IgD-negative memory B cell (primary cell): ENCODE data around the gene PCED1A. TPM values are rescaled to one million over a fixed set of nuclear protein-coding genes. Genes with fewer than 3 reads are reported as not detected.

ENCODE experiments used
- H3K27ac Mint-ChIP-seq, 3 donors: one replicate each; pipeline ENCODE4 v1.8.0; 2020 to 2022; ENCODE audit warnings: mild to moderate bottlenecking in 3 of 3, mixed read lengths in 3 of 3, moderate library complexity in 1 of 3
- H3K27me3 Mint-ChIP-seq: one replicate; pipeline ENCODE4 v1.8.0; 2021; ENCODE audit warnings: mixed read lengths
- H3K36me3 Mint-ChIP-seq: one replicate; pipeline ENCODE4 v1.8.0; 2020; ENCODE audit warnings: mild to moderate bottlenecking, mixed read lengths
- H3K4me1 Mint-ChIP-seq, 3 donors: one replicate each; pipeline ENCODE4 v1.8.0; 2020 to 2022; ENCODE audit warnings: mixed read lengths in 3 of 3, mild to moderate bottlenecking in 1 of 3
- H3K4me3 Mint-ChIP-seq, 4 donors: one replicate each; pipeline ENCODE4 v1.8.0; 2020 to 2022; ENCODE audit warnings: mild to moderate bottlenecking in 4 of 4, mixed read lengths in 4 of 4, moderate library complexity in 3 of 4
- H3K9me3 Mint-ChIP-seq, 3 donors: one replicate each; pipeline ENCODE4 v1.8.0; 2020 to 2021; ENCODE audit warnings: mixed read lengths in 3 of 3, mild to moderate bottlenecking in 1 of 3
- polyA plus RNA-seq: library from polyadenylated mRNA; unstranded; fragments of 300-500 nt; fragmentation: Illumina TruSeq; gene quantifications from one replicate; pipeline ENCODE4 v1.2.3, GENCODE V29; 2021

PCED1A gene
- polyA plus RNA-seq, 1 donor from 2014 or later = 18.2 TPM

DNA sequence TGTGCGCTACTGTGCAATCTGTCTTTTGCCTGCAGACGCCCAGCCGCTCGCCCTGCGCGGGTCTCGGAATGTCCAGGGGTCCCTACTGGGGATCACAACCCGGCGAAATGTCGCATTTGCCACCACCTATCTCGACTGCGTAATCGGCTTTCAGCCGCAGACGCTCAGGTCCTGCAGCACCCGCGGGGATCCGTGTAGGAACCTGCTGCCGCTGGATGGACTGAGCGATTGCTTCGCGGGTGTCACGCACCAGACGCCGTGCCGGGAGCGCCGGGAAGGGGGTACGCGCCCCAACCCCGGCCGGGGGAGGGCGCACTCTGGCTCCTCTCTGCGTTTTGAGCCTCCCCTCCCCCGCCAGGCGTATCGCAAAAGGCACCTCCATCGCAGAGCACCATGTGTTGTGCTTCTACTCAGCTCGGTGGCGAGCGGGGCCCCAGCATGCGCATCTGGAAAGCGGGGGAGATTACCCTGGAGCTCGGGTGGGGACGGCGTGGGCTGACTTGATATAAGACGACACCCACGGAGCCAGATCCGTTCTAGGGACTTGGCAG, 32.1 kb upstream of the PCED1A start:
- H3K27me3 Mint-ChIP-seq = peaks cover 8% of the 10 kb centered on the region
- H3K27ac Mint-ChIP-seq = peak overlapping the region; percentile 82 to 97 (median 92)
- H3K4me3 Mint-ChIP-seq = peak overlapping the region; percentile 89 to 97 (median 94)
- H3K36me3 Mint-ChIP-seq = no peaks in the 10 kb centered on the region
- H3K9me3 Mint-ChIP-seq = no peaks in the 10 kb centered on the region
- H3K4me1 Mint-ChIP-seq = peaks cover 14 to 32% (median 30%) of the 10 kb centered on the region in 3 donors

DNA sequence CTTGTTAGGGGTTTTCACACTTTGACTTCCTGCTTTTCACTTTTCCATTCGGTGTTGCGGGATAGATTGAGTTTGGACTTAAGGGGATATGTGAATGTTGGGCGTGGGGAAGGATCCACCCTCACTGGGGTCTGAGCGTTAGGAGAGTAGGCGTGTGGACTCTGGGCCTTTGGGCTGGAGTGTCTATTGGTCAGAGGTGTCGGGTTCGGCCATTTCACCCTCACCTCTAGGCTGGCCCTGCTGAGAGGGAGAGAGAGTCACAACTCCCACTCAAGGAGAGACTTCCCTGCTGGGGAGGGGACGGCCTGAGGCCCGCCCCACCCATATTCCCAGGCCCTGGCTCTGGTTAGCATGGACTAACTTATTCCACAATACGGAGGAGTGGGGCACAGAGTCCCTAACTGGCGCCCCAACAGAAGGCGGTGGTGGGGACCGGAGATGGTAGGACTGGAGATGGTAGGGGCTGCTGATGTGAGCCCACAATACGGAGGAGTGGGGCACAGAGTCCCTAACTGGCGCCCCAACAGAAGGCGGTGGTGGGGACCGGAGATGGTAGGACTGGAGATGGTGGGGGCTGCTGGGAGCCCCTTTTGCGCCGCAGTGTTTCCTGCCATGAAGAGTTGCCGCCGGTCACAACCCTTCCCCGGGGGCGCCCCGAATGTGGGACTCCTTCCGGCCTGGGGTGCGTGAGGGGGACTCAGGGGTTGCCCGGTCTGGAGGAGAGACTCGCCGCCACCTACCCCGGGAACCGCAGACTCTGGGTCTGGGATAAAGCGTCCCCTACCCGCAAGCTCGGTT, 31.4 kb upstream of the PCED1A start:
- Mint-ChIP-seq H3K9me3 (no peaks in the 10 kb centered on the region), H3K4me3 (peak overlapping the region; percentile 89 to 97 (median 94)), H3K36me3 (no peaks in the 10 kb centered on the region), H3K27me3 (peaks cover 8% of the 10 kb centered on the region), H3K27ac (peak overlapping the region in 2 of 3 donors; percentile 82 to 97), H3K4me1 (peaks cover 14 to 32% (median 29%) of the 10 kb centered on the region in 3 donors)

- Mint-ChIP-seq H3K27me3 (peaks cover 8% of the 10 kb centered on the region), H3K4me1 (peaks cover 10 to 25% (median 21%) of the 10 kb centered on the region in 3 donors), H3K27ac (no peak overlapping the region), H3K36me3 (no peaks in the 10 kb centered on the region), H3K9me3 (no peaks in the 10 kb centered on the region), H3K4me3 (peak overlapping the region in 2 of 4 donors; percentile 52 to 94)
These were observed 30.6 kb upstream of the PCED1A start for GRCh38 chr20:2871111-2871465.

GRCh38 chr20:2869381-2869780, 28.9 kb upstream of the PCED1A start:
- peaks cover 2 to 12% (median 5%) of the 10 kb centered on the region in 3 donors for H3K4me1 Mint-ChIP-seq
- no peaks in the 10 kb centered on the region for H3K9me3 Mint-ChIP-seq
- peaks cover 2% of the 10 kb centered on the region for H3K36me3 Mint-ChIP-seq
- H3K27me3 Mint-ChIP-seq = peaks cover 8% of the 10 kb centered on the region
- H3K27ac Mint-ChIP-seq = no peak overlapping the region
- H3K4me3 Mint-ChIP-seq = peak overlapping the region in 1 of 4 donors; percentile 53

GRCh38 chr20:2867081-2867864, 26.8 kb upstream of the PCED1A start:
- no peak overlapping the region for H3K4me3 Mint-ChIP-seq
- peak overlapping the region in 1 of 3 donors; percentile 12 for H3K27ac Mint-ChIP-seq
- no peaks in the 10 kb centered on the region for H3K9me3 Mint-ChIP-seq
- H3K36me3 Mint-ChIP-seq = peaks cover 4% of the 10 kb centered on the region
- H3K4me1 Mint-ChIP-seq = peaks cover 0 to 10% (median 4%) of the 10 kb centered on the region in 3 donors
- peaks cover 8% of the 10 kb centered on the region for H3K27me3 Mint-ChIP-seq

- Mint-ChIP-seq H3K4me1 (peaks cover 0 to 5% (median 0%) of the 10 kb centered on the region in 3 donors), H3K36me3 (peaks cover 7% of the 10 kb centered on the region), H3K9me3 (no peaks in the 10 kb centered on the region), H3K27ac (no peak overlapping the region), H3K27me3 (peaks cover 3% of the 10 kb centered on the region), H3K4me3 (no peak overlapping the region)
These were observed 25.8 kb upstream of the PCED1A start for GRCh38 chr20:2866236-2866635.

DNA sequence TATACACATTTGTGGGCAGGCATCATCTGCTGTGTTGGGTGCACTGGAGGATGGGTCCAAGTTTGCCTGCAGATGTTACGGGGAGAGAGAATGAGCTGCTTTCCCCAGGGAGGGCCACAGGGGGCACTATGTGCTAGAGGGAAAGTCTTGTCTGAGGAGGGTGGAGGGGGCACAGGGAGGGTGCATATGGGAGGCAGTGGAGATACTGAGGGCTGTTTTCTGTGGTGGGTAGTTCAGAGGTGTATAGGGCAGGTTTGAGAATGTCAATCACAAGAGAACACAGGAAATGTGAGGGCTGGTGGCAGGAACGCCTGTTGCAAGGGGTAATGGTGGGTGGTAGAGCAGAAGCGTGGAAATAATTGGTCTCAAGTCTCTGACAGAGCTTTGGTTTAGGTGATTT, 25.2 kb upstream of the PCED1A start:
- H3K27ac Mint-ChIP-seq = no peak overlapping the region
- peaks cover 7% of the 10 kb centered on the region for H3K36me3 Mint-ChIP-seq
- H3K9me3 Mint-ChIP-seq = no peaks in the 10 kb centered on the region
- H3K4me1 Mint-ChIP-seq = peaks cover 0 to 5% (median 0%) of the 10 kb centered on the region in 3 donors
- H3K4me3 Mint-ChIP-seq = no peak overlapping the region
- H3K27me3 Mint-ChIP-seq = peaks cover 3% of the 10 kb centered on the region

GRCh38 chr20:2865101-2865500, 24.6 kb upstream of the PCED1A start:
- no peaks in the 10 kb centered on the region for H3K9me3 Mint-ChIP-seq
- H3K4me1 Mint-ChIP-seq = peaks cover 0 to 5% (median 0%) of the 10 kb centered on the region in 3 donors
- H3K27ac Mint-ChIP-seq = no peak overlapping the region
- H3K27me3 Mint-ChIP-seq = no peaks in the 10 kb centered on the region
- peaks cover 7% of the 10 kb centered on the region for H3K36me3 Mint-ChIP-seq
- no peak overlapping the region for H3K4me3 Mint-ChIP-seq

DNA sequence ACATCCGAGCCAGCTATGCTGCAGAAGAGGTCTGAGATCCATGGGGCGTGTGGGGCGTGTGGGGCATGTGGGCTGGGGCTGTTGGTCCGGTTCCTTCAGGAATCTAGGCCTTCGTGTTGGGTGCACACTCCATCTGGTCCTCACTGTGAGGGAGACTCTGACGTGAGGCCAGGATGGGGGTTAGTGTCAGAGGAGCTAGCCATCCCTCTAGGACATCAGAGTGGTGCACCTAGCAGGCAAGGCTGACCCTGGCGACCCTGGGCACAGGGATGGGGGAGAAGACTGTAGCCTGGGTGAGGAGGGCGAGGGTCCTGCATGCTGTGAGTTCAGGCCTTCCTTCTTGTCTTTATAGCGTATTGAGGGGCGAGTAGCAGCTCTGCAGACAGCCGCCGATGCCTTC, 24.2 kb upstream of the PCED1A start:
- Mint-ChIP-seq H3K36me3 (peaks cover 7% of the 10 kb centered on the region), H3K4me3 (no peak overlapping the region), H3K27ac (no peak overlapping the region), H3K9me3 (no peaks in the 10 kb centered on the region), H3K4me1 (peaks cover 0 to 5% (median 0%) of the 10 kb centered on the region in 3 donors), H3K27me3 (no peaks in the 10 kb centered on the region)

DNA sequence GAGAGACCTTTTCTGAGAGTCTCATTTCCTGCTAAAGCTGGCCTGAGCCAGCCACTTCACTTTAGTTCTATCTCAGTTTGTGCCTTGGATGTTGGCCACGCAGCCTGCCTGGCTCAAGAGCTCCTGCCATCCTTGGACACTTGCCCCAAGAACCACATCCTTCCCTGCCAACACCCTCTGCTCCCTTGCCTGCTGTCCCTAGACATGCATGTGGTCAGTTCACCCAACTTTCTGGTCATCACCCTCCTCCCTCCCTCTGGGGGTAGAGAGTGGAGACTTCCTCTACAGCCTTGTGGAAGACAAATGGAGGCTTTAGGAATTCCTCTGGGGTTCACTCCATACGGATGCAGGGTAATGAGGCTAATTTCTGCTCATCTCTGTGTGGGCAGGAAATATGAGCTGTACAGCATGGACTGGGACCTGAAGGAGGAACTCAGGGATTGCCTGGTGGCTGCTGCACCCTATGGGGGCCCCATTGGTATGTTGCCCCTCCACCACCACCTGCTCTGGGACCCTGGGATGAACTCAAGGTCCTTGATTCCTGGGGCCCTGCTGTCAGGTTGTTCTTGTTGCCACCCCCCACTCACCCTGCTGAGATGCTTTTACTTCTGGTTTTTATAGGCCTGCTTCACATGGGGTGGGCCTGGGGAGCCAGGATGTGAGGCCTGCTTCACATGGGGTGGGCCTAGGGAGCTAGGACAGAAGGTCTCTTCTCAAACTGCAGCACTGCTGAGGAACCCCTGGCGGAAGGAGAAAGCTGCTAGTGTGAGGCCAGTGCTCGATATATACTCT, 19.1 kb upstream of the PCED1A start:
- Mint-ChIP-seq H3K4me3 (no peak overlapping the region), H3K27ac (no peak overlapping the region), H3K4me1 (peaks cover 0 to 2% (median 0%) of the 10 kb centered on the region in 3 donors), H3K9me3 (no peaks in the 10 kb centered on the region), H3K27me3 (no peaks in the 10 kb centered on the region), H3K36me3 (peaks cover 6% of the 10 kb centered on the region)

DNA sequence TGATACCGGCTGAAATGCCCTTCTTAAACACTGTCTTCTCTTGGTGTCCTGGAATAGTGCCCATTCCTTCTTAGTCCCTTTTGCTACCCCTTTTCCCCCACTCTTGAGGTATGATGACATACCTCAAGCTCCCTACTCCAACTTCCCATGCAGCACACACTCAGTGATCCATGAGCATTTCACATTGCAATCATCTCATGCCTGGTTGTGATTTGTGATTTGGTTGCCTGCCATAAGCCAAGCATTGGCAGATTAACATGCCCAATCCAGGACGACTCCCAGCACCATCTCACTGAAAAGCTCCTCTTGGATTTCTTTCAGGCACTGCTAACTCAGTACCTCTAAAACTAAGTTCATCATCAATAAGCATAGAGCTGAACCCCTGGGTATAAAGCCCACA, 18.1 kb upstream of the PCED1A start:
- Mint-ChIP-seq H3K4me1 (peaks cover 0 to 2% (median 0%) of the 10 kb centered on the region in 3 donors), H3K27me3 (no peaks in the 10 kb centered on the region), H3K27ac (no peak overlapping the region), H3K36me3 (peaks cover 4% of the 10 kb centered on the region), H3K4me3 (no peak overlapping the region), H3K9me3 (no peaks in the 10 kb centered on the region)

GRCh38 chr20:2851086-2851485, 10.6 kb upstream of the PCED1A start:
- H3K4me1 Mint-ChIP-seq = peaks cover 0 to 12% (median 2%) of the 10 kb centered on the region in 3 donors
- H3K27ac Mint-ChIP-seq = peak overlapping the region in 1 of 3 donors; percentile 40
- no peaks in the 10 kb centered on the region for H3K9me3 Mint-ChIP-seq
- H3K36me3 Mint-ChIP-seq = peaks cover 4% of the 10 kb centered on the region
- H3K27me3 Mint-ChIP-seq = no peaks in the 10 kb centered on the region
- no peak overlapping the region for H3K4me3 Mint-ChIP-seq

- Mint-ChIP-seq H3K4me3 (no peak overlapping the region), H3K27me3 (no peaks in the 10 kb centered on the region), H3K27ac (no peak overlapping the region), H3K36me3 (peaks cover 4% of the 10 kb centered on the region), H3K4me1 (peaks cover 0 to 19% (median 2%) of the 10 kb centered on the region in 3 donors), H3K9me3 (no peaks in the 10 kb centered on the region)
These were observed 9.1 kb upstream of the PCED1A start for GRCh38 chr20:2849529-2849928.

- peak overlapping the region in 1 of 4 donors; percentile 63 for H3K4me3 Mint-ChIP-seq
- peak overlapping the region in 1 of 3 donors; percentile 46 for H3K27ac Mint-ChIP-seq
- peaks cover 6% of the 10 kb centered on the region for H3K36me3 Mint-ChIP-seq
- H3K4me1 Mint-ChIP-seq = peaks cover 0 to 18% (median 2%) of the 10 kb centered on the region in 3 donors
- H3K9me3 Mint-ChIP-seq = no peaks in the 10 kb centered on the region
- H3K27me3 Mint-ChIP-seq = no peaks in the 10 kb centered on the region
These were observed 7.3 kb upstream of the PCED1A start for GRCh38 chr20:2847802-2848201.
